B cell (primary cell): ENCODE results near the gene KIF23. TPM values are rescaled to one million over a fixed set of nuclear protein-coding genes. Genes with fewer than 3 reads are reported as not detected.

Source experiments
- ATAC-seq: fragments of 200-7000 bp; cut with Tn5 transposase; one replicate; pipeline ENCODE4 v1.10.0; 2021; ENCODE audit warnings: low read depth, mild to moderate bottlenecking, moderate number of reproducible peaks, moderate library complexity
- CTCF ChIA-PET: fragments of 350-600 bp; sonication (Branson Sonifier 250); formaldehyde crosslinking; loops from one replicate; lab custom pipeline; 2021; ENCODE audit warnings: antibody characterized with exemption, inconsistent platforms; lab: Charles Lee
- POLR2A ChIA-PET: fragments of 350-600 bp; sonication (Branson Sonifier 250); formaldehyde crosslinking; loops from one replicate; lab custom pipeline; 2021; ENCODE audit warnings: antibody characterized with exemption; lab: Charles Lee
- DNase-seq: peaks from one replicate; pipeline ENCODE4 v3.0.0; 2013
- H2AFZ ChIP-seq: 2 replicates; pipeline ENCODE4 v1.6.1; 2012; ENCODE audit warnings: mild to moderate bottlenecking, low read depth, low read length; ENCODE audit not compliant: insufficient read depth, poor library complexity, severe bottlenecking
- H3K27ac ChIP-seq, 2 donors: 1 replicate in 1 of 2; 2 replicates in 1 of 2; pipeline ENCODE4 v1.5.1; 2012 to 2013; ENCODE audit warnings: low read length in 2 of 2, mild to moderate bottlenecking in 2 of 2, moderate library complexity in 1 of 2
- H3K27me3 ChIP-seq, 4 experiments: fragments of 200-600 bp in 1 of 4; sonication (generic) in 1 of 4; replicated peaks in 1 of 4; 1 replicate in 2 of 4; 2 replicates in 2 of 4; pipeline versions ENCODE4 v1.6.1 to v1.7.0; 2013 to 2016; ENCODE audit warnings: low read length in 3 of 4, mild to moderate bottlenecking in 2 of 4, mixed read lengths in 1 of 4, moderate library complexity in 1 of 4; ENCODE audit not compliant: insufficient read depth in 4 of 4, control insufficient read depth in 3 of 4; ENCODE audit errors: control extremely low read depth in 1 of 4
- H3K36me3 ChIP-seq, 2 experiments: replicated peaks in 1 of 2; 1 replicate in 1 of 2; 2 replicates in 1 of 2; pipeline versions ENCODE4 v1.6.1 to v1.7.1; 2013; ENCODE audit warnings: low read length in 1 of 2; ENCODE audit not compliant: insufficient read depth in 2 of 2, control insufficient read depth in 1 of 2; ENCODE audit errors: control extremely low read depth in 1 of 2, extremely low read depth in 1 of 2
- H3K4me1 ChIP-seq, 2 donors: fragments of 200-600 bp in 1 of 2; sonication (generic) in 1 of 2; 1 replicate in 1 of 2; 2 replicates in 1 of 2; pipeline versions ENCODE4 v1.5.1 to v1.6.1; 2013 to 2017; ENCODE audit warnings: low read length in 2 of 2; ENCODE audit not compliant: control insufficient read depth in 2 of 2, insufficient read depth in 2 of 2
- H3K4me2 ChIP-seq: replicated peaks from 2 replicates; pipeline ENCODE3; 2012; ENCODE audit warnings: mild to moderate bottlenecking, low read depth, low read length; ENCODE audit not compliant: poor library complexity, severe bottlenecking
- H3K4me3 ChIP-seq, 5 experiments: fragments of 200-600 bp in 1 of 5; sonication (generic) in 1 of 5; 1 replicate in 3 of 5; 2 replicates in 2 of 5; pipeline versions ENCODE4 v1.5.1 to v1.7.0; 2011 to 2016; ENCODE audit warnings: low read length in 4 of 5, mild to moderate bottlenecking in 4 of 5, low read depth in 2 of 5, control low read depth in 1 of 5, moderate library complexity in 1 of 5; ENCODE audit not compliant: insufficient read depth in 1 of 5; ENCODE audit errors: control extremely low read depth in 1 of 5, extremely low read depth in 1 of 5
- H3K79me2 ChIP-seq: fragments of 200-600 bp; sonication (generic); one replicate; pipeline ENCODE4 v1.6.0; 2016; ENCODE audit warnings: low read length; ENCODE audit not compliant: control insufficient read depth, insufficient read depth
- H3K9ac ChIP-seq: fragments of 200-600 bp; sonication (generic); 2 replicates; pipeline ENCODE4 v1.6.1; 2017; ENCODE audit warnings: mild to moderate bottlenecking, low read length, moderate library complexity
- H3K9me3 ChIP-seq, 3 donors: one replicate each; pipeline versions ENCODE4 v1.6.1 to v1.7.1; 2013; ENCODE audit warnings: low read length in 2 of 3; ENCODE audit not compliant: control insufficient read depth in 2 of 3, insufficient read depth in 1 of 3; ENCODE audit errors: control extremely low read depth in 1 of 3
- H4K20me1 ChIP-seq: 2 replicates; pipeline ENCODE4 v1.6.0; 2012; ENCODE audit warnings: mild to moderate bottlenecking, low read length; ENCODE audit not compliant: insufficient read depth, control insufficient read depth, poor library complexity, severe bottlenecking
- H3K27ac Mint-ChIP-seq: one replicate; pipeline ENCODE4 v1.8.0; 2021; ENCODE audit warnings: mixed read lengths
- H3K27me3 Mint-ChIP-seq: one replicate; pipeline ENCODE4 v1.8.0; 2021; ENCODE audit warnings: mixed read lengths
- H3K4me1 Mint-ChIP-seq: one replicate; pipeline ENCODE4 v1.8.0; 2021; ENCODE audit warnings: mixed read lengths
- H3K4me3 Mint-ChIP-seq: one replicate; pipeline ENCODE4 v1.8.0; 2021; ENCODE audit warnings: mixed read lengths
- H3K9me3 Mint-ChIP-seq: one replicate; pipeline ENCODE4 v1.8.0; 2022; ENCODE audit warnings: mixed read lengths; ENCODE audit not compliant: insufficient read depth
- EZH2 ChIP-seq: IDR thresholded peaks from 2 replicates; pipeline ENCODE4 v1.6.1; 2012; ENCODE audit warnings: borderline replicate concordance, low read depth, mild to moderate bottlenecking, moderate library complexity, low read length; ENCODE audit not compliant: insufficient read depth, poor library complexity, severe bottlenecking
- WGBS: methylation state at CpG from one replicate; pipeline ENCODE4 v1.1.5; 2013; ENCODE audit warnings: missing lambda C conversion rate; ENCODE audit not compliant: insufficient coverage; 5-methylcytosine and 5-hydroxymethylcytosine counted together
- intact Hi-C: fragments of 100-400 bp; cut with micrococcal nuclease; formaldehyde crosslinking; loops from one replicate; pipeline ENCODE4 v1.10.0; 2022
- polyA plus RNA-seq: library from polyadenylated mRNA; depleted of rRNA; stranded (reverse); fragments of >200 nt; gene quantifications from 2 replicates; pipeline ENCODE4 v1.2.3, GENCODE V29; 2012
- total RNA-seq, 2 donors: library from RNA; stranded (reverse); fragments of 120-200 nt in 1 of 2; gene quantifications; 1 replicate in 1 of 2; 2 replicates in 1 of 2; pipeline versions ENCODE4 v1.2.3 to v1.2.4, GENCODE V29; 2013 to 2022
- TF ChIP-seq, protein P1 (sequence below): fragments of 200-600 bp; IDR thresholded peaks from one replicate; pipeline ENCODE4 v1.8.0; 2022; ENCODE audit warnings: antibody characterized with exemption, mild to moderate bottlenecking

Gene KIF23
- total and polyA plus RNA-seq, 2 donors (not counting 1 experiment from before 2014, with no cell fraction given) = 0.30 to 0.34 TPM

DNA sequence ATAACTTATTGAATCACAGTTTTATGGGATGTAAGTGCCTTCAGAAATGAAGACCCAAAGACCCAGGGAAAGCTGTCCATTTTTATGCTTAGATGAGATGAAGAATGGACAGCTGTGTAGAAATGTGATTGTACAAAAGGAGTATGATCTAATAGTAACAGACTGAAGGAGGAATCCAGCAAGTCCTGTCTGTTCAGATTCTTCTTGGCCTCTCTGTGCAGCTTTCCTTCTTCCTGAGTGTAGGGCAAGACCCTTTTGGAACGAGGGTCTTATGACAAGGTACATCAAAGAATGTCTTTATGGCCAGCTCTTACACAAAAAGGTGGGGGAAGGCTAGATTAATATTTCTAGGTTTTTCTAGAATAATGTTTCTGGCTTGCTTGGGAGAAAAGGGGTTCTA, 1.4 kb upstream of the KIF23 start:
- H3K36me3 ChIP-seq = no peaks in the 10 kb centered on the region
- Mint-ChIP-seq H3K27ac (no peak overlapping the region), H3K27me3 (peaks cover 22% of the 10 kb centered on the region), H3K9me3 (no peaks in the 10 kb centered on the region), H3K4me1 (peaks cover 13% of the 10 kb centered on the region), H3K4me3 (peak overlapping the region; percentile 62)
- CTCF ChIA-PET = interaction anchor here (0.6 to 1.5 kb wide), 4 partner anchors 18 to 765 kb away, joined by 3 to 6 read pairs (median 4); no protein-coding TSS in a partner anchor
- H3K9me3 ChIP-seq = no peaks in the 10 kb centered on the region
- TF ChIP-seq EZH2 = no peak
- TF ChIP-seq, protein P1, sequence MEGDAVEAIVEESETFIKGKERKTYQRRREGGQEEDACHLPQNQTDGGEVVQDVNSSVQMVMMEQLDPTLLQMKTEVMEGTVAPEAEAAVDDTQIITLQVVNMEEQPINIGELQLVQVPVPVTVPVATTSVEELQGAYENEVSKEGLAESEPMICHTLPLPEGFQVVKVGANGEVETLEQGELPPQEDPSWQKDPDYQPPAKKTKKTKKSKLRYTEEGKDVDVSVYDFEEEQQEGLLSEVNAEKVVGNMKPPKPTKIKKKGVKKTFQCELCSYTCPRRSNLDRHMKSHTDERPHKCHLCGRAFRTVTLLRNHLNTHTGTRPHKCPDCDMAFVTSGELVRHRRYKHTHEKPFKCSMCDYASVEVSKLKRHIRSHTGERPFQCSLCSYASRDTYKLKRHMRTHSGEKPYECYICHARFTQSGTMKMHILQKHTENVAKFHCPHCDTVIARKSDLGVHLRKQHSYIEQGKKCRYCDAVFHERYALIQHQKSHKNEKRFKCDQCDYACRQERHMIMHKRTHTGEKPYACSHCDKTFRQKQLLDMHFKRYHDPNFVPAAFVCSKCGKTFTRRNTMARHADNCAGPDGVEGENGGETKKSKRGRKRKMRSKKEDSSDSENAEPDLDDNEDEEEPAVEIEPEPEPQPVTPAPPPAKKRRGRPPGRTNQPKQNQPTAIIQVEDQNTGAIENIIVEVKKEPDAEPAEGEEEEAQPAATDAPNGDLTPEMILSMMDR = no peak
- 100% methylated on average over 1 of the region's 1 CpG for WGBS
- no peak overlapping the region for H3K9ac ChIP-seq
- peaks cover 0 to 8% (median 2%) of the 10 kb centered on the region in 4 experiments for H3K27me3 ChIP-seq
- H4K20me1 ChIP-seq = no peaks in the 10 kb centered on the region
- H3K27ac ChIP-seq = no peak overlapping the region
- peaks cover 5 to 9% of the 10 kb centered on the region in 2 donors for H3K4me1 ChIP-seq
- DNase-seq = no peak
- H2AFZ ChIP-seq = no peak overlapping the region
- intact Hi-C loops = loop anchor here (10.0 kb wide), 1 partner anchor 1352 kb away; the partner anchor contains the start of gene UACA
- H3K4me2 ChIP-seq = no peak overlapping the region
- POLR2A ChIA-PET = no interaction called here
- H3K4me3 ChIP-seq = no peak overlapping the region
- peaks cover 8% of the 10 kb centered on the region for H3K79me2 ChIP-seq
- ATAC-seq = no peak

DNA sequence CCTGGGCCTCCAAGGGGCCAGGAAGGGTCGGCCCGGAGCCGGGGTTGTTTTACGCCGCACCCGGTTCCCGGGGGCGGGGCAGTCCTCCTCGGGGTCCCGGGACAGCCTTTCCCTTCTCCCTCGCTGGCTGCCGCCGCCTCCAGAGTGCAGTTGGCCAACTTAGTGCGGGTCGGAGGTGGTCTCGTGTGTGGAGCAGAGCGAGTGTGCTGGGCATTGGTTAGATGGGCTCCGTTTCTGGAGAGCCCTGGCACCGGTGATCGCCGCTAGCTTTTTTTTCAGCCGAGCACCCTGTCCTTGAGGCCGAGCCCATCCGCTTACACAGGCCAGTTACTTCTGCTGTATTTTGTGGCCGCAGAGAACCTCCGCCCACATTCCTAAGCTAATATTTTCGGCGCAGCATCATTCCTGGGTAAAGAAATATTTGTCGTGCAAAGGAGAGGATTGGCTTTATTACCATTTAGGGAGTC, 585 bp downstream of the KIF23 start:
- DNase-seq (peak; percentile 44), ATAC-seq (no peak)
- Histone ChIP-seq H4K20me1 (no peaks in the 10 kb centered on the region), H3K4me2 (peak overlapping the region; percentile 96), H2AFZ (peak overlapping the region; percentile 93), H3K4me1 (peaks cover 5 to 9% of the 10 kb centered on the region in 2 donors), H3K4me3 (peak overlapping the region; percentile 58 to 80 (median 70)), H3K79me2 (peaks cover 8% of the 10 kb centered on the region), H3K27me3 (peaks cover 0 to 8% (median 0%) of the 10 kb centered on the region in 4 experiments), H3K9ac (peak overlapping the region; percentile 68), H3K27ac (no peak overlapping the region), H3K36me3 (no peaks in the 10 kb centered on the region), H3K9me3 (no peaks in the 10 kb centered on the region)
- intact Hi-C loops = loop anchor here (1.0 to 10.0 kb wide), 4 partner anchors 38 to 1350 kb away; partner anchors contain the start of genes GLCE, RPLP1 and UACA
- CTCF ChIA-PET = interaction anchor here (1.6 to 2.9 kb wide), 3 partner anchors 20 to 51 kb away, joined by 4 to 9 read pairs (median 4); no protein-coding TSS in a partner anchor
- under 1% methylated on average over 21 of the region's 29 CpGs for WGBS
- POLR2A ChIA-PET = interaction anchor here (0.5 to 1.6 kb wide), 3 partner anchors 38 to 596 kb away, joined by 3 to 12 read pairs (median 3); partner anchors contain the start of gene RPLP1
- peaks cover 13% of the 10 kb centered on the region for H3K4me1 Mint-ChIP-seq
- peak overlapping the region; percentile 78 for H3K4me3 Mint-ChIP-seq
- H3K27ac Mint-ChIP-seq = no peak overlapping the region
- peaks cover 11% of the 10 kb centered on the region for H3K27me3 Mint-ChIP-seq
- H3K9me3 Mint-ChIP-seq = no peaks in the 10 kb centered on the region
- TF ChIP-seq, protein P1 = no peak
- TF ChIP-seq EZH2 = no peak
